GM04504 (cell line): ENCODE data around the gene AEN.

Experiments
- DNase-seq: peaks from one replicate; pipeline ENCODE4 v3.0.0-alpha.2; 2012; ENCODE audit warnings: low read depth

Gene AEN

DNA sequence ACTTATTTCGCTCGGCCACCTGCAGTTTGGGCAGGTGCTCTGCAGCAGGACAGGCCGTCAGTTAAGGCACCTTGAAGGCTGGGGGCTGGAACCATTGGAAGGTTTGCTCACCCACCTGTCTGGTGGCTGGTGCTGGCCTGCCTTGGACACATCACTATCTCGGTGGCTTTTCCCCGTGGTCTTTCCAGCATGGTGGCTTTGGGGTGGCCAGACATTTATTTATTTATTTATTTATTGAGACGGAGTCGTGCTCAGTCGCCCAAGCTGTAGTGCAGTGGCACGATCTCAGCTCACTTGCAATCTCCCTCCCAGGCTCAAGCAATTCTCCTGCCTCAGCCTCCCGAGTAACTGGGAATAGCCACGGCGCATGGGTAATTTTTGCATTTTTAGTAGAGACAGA, 29.4 kb downstream of the AEN start:
- DNase-seq, result no peak

DNA sequence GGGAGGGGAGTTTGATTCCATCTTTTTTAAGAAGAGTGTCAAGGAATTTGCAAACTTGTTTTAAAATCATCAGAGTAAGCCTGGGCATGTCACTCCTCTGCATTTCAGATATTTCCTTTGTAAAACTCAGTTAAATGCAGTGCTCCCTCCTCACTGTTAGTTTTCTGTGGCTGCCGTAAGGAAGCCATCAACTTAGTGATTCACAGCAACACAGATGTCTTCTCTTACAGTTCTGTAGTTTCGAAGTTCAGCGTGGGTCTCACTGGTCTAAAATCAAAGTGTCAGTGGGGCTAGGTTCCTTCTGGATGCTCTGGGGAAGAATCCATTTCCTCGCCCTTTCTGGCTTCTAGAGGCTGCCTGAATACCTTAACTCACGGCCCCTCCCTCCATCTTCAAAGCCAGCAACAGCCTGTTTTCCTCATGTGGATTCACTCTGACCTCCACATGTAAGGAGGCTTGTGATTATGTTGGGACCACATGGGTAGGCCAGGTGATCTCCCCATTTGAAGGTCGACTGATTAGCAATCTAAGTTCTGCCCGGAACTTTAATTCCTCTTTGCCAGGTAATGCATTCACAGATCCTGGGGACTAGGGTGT, 30.1 kb downstream of the AEN start:
- DNase-seq, result no peak

DNA sequence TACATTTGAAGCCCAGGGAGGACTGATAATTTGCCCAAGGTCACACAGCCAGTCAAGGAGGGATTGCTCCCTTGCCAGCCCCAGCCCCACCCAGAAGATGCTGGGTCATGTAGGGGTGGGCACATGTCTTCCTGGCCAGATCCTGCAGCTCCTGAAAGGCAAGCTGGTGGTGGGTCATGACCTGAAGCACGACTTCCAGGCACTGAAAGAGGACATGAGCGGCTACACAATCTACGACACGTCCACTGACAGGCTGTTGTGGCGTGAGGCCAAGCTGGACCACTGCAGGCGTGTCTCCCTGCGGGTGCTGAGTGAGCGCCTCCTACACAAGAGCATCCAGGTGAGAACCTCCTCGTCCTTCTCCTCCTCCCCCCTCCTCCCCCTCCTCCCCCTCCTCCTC, 30.8 kb downstream of the AEN start:
- no peak for DNase-seq

DNA sequence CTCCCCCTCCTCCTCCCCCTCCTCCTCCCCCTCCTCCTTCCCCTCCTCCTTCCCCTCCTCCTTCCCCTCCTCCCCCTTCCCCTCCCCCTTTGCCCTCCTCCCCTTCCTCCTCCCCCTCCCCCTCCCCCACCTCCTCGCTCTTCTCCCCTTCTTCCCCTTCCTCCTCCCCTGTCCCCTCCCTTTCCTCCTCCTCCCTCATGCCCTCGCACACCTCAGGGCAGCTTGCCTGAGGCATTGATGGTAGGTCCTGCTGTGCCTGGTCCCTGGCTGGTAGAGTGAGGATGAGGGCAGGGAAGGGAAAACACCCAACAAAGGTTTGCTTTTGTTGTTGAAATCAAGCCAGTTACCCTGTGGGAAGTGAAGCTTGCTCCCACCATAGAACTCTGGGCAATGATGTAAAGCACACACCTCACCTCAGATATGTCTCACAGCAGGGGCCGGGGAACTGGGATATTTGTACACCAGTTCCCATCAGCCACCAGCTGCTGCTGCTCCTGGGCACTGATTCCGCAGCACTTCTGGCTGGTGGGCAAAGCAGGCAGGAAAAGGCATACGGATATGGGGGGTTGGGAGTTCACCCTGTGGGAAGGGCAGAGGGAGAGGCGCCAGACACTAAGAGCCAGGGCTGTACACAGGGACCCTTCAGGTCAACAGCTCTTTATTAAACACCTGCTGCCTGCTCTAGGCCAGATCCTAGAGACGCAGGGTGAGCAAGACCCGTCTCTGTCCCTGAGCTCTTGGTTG, 31.5 kb downstream of the AEN start:
- DNase-seq, result no peak

DNA sequence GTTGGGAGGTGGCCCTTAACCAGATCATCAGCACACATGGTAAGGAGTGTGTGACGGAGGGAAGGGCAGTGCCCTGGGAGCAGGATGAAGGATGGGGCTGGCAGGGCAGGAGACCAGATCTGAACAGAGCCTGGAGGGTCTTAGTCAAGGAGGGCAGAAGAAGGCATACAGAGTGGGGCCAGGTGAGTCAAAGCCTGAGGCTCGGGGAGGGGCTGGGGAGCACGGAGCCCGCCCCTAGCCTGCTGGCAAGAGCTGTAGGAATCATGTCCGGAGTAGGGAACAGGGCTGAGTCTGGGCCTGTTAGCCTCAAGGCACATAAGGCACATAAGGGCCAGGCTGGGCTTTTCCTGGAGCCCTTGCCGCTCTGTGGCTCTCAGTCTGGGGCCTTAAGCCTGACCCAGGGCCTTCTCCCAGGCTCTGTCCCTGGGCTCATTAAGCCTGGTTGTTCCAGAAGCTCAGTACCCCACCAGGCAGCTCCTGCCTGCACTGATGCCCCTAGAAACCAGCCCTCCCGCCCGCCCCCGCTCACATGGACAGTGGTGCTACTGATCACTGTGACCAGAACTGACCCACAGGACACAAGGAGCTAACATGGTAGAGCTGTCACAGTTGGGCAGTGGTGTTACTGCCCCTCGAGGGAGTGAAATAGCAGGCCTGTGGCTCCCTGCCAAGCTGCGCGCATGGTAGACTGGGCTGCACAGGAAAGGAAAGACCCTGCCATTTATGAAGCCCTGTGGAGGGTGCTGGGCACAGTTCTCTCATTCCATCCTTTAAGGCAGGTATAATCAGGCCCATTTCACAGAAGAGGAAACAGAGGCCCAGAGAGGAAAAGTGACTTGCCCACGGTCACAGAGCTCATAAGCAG, 32.3 kb downstream of the AEN start:
- DNase-seq, result no peak

DNA sequence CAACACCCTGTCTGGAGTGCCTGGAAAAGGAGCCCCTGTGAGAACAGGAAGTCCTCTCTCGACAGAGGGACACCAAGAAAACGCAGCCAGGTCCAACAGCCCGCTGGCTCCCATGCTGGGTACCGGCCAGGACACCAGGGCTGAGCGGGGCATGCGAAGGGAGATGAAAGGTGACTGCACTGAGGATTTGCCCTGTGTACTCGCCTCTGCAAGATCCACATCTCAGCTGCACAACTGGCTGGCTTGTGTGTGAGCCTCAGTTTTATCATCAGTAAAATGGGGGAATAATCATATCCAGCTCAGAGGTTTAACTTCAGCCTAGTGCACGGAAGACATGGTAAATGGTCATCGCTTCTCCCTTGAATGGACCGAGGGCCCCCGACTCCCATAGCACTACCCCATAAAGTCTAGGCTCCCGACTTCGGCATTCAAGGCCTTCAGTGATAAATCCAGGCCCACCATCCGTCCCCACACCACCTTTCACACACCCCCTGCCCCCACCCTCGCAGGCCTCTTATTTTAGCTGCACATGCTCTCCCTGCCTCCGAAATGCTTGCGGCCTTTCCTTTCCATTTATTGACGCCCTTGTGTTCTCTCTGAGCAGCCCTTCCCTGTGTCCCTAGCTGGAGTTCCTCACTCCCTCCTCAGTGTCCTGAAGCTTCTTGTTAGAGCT, 33.4 kb downstream of the AEN start:
- no peak for DNase-seq

DNA sequence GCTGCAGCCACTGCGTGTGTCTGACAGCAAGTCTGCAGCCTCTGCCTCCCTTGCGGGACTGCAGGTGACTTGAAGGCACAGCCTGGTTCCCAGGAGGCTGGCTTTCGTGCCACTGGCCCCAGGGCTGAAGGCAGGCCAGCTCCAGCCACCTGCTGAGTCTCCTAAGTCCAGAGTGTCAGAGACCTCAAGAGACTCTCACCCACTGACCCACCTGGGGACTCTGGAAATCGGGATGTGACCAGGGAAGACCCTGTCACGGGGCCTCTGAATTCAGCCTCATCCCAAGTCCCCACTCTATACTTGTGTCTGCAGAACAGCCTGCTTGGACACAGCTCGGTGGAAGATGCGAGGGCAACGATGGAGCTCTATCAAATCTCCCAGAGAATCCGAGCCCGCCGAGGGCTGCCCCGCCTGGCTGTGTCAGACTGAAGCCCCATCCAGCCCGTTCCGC, 34.0 kb downstream of the AEN start:
- no peak for DNase-seq

DNA sequence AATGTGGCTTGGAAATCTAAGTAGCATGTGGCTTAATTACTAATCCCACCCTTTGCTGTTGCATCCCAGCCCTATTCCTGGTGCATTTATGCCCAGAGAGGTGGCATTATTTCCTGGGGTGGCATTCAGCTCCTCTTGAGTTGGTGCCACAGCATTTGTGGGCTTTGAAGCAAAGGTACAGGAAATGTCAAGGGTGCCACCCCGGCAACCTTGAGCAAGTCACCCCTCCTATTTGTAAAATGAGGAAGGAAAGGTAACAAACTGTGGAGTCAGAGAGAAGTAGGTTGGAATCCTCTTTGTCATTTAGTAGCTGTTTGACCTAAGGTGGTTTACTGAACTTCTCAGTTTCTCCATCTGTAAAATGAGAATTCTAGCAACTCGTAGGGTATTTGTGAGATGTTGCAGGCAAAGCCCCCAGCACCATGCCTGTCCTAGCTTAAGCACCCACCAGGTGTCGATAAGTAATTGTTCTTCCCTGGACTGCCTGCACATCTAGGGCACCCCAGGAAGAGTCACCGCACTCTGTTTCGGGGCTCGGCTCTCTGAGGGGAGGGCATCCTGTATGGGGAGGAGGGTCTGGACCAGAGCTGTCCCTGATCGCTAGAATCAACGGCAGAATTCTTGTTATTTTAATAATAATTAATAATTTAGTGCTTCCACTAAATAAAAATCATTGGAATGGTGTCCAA, 34.8 kb downstream of the AEN start:
- no peak for DNase-seq

DNA sequence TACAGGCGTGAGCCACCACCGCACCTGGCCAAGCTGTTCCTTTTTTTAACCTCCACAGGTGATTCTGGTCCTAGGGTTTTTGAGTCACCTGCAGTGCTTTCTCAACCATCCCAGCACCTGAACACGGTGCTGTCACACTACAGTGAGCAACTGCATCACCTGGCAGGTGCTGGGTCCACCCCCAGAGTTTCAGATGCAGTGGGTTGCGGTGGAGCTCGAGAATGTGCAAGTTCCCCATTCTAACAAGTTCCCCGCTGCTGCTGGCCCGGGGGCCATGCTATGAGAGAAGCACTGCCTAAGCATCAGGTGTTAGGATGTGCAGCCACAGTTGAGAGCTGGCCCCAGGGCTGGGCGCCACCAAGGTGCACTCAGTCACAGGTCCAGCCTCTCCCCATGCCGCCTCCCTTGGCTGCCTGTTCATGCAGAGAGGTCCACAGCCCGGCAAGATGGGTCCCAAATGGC, 35.7 kb downstream of the AEN start:
- no peak for DNase-seq

DNA sequence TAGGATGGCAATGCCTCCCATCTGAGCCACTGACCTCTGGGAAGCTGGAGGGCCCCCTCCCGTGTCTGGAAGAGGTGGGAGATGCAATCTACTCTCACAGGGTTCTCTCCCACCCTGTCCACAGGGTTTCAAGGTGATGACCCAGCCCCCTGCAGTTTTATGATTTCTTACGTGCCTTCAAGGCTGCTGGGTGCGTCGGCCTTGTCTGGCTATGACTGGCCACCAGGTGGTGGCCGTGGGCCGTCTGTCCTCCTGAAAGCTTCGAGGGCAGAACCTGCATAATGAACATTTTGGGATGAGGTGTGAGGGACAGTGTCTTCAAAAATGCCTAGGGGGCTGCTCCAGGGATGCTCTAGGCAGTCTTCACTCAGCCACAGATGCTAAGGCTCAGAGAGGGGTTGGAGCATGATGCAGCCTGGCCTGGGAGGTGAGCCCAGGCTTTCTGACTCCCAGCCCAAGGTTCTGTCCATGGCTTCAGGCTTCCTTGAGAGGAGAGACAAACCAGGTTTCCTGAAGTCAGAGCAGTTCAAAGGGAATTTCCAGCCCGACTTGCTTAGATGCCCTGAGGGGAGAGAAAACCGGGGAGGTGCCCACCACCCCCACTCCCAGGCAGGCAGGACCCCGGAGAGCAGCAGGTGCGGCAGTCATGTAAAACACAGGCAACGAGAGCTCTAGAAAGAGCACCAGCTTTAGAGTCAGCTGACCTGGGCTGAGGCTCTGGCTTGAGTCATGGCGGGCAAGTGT, 36.4 kb downstream of the AEN start:
- DNase-seq, result no peak

DNA sequence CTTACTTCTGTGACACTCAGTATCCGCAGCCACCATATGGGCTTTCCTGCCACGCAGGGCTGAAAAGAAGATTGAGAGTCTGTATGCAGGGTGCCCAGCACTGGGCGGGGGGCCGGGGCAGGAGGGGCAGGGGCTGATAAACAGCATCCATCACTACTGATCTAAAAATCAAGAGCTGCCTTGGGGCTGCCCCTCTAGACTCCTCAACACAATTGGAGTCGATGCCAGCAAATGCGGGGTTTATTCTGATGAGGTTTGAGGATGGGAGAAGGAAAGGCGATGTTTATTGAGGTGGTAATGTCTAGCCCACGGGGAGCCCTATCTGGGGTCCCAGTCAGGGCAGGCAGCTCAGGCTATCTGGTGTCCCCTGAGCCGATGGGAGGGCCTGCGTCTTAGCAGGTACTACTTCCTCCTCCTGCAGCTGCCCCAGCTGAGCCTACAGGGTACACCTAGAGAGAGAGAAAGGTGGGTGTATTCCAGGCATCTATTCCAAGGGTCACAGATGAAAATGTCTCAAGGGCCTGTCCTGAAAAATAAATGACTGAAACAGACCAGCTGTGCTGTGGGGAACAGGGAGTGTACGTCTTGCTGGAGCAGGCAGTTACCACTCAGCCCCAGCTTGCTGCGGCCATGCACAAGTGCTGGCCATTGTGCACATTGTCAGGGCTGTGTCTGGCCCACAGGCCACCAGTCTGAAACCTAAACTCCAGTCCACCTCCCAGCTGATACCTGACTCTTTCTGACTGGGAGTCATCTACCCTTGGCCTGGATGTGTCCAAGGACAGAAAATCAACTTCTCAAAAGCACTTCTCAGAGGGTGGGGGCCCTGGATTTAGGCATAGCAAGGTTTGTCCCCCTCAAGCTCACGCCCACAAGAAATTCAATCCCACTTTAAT, 37.2 kb downstream of the AEN start:
- DNase-seq, result no peak

DNA sequence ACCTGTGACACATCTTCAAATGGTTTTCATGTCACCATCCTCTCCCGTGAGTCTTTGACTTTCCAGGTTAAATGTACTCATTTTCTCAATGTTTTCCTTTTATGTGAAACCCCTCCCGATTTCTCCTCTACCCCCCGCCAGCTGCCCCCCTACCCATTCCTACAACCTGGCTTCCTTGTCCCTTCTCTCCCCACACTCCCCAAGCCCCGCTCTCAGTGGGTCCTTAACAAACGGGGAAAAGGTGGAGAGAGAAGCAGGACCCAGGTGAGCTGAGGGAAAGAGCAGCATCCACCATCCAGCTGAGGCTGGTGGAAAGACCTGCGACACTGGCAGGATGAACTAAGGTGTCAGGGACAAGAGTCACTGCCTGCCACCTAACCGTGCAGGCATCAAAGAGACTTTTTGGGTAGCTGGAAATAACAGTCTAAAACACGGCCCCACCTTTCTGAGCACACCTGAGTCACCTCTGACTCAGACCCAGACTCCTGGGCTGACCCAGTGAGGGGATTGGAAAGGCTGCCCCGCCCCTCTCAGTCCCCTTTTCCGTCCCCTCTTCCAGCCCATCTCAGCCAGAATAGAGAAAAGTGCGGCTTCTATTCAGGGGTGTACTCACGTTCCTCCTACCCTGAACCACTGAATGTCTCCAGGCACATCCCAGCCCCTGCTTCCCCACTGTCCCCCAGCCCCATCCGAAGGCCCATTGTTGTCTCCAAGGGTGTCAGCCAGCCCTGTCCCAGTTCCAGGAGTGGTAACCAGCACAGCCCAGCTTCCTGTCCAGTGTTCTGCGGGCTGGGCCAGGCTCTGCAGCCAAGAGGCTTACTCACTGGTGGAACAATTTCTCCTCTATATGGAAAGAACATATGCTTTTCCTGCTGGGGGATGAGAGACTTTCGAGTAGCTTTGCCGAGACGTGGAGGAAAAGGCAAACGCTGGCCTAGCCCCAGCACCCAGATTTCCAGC, 38.1 kb downstream of the AEN start:
- no peak for DNase-seq

DNA sequence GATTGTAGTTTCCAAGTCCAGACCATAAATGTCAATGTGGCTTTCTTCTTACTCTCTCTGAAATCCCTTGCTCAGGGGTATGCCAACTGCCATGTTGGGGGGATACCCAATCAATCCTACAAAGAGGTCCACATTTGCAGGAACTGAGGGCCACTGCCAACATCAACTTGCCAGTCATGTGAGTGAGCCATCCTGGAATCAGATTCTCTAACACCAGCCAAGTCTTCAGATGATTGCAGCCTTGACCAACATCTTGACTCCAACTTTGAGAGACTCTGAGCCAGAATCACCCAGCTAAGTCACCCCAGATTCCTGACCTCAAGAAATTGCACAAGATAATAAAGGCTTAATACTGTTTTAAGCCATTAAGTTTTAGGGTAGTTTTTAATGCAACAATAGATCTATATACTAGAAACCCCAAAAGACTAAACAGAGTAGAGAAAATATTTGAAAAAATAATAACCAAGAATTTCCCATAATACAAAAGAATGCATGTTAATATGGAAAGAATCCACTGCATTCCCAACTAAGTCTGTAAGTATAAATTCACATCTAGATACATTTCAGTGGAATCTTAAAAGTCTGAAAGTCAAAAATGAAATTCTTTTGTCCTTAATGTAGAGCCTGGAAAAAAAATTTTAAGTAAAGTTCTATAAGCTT, 40.0 kb downstream of the AEN start:
- DNase-seq, result no peak

DNA sequence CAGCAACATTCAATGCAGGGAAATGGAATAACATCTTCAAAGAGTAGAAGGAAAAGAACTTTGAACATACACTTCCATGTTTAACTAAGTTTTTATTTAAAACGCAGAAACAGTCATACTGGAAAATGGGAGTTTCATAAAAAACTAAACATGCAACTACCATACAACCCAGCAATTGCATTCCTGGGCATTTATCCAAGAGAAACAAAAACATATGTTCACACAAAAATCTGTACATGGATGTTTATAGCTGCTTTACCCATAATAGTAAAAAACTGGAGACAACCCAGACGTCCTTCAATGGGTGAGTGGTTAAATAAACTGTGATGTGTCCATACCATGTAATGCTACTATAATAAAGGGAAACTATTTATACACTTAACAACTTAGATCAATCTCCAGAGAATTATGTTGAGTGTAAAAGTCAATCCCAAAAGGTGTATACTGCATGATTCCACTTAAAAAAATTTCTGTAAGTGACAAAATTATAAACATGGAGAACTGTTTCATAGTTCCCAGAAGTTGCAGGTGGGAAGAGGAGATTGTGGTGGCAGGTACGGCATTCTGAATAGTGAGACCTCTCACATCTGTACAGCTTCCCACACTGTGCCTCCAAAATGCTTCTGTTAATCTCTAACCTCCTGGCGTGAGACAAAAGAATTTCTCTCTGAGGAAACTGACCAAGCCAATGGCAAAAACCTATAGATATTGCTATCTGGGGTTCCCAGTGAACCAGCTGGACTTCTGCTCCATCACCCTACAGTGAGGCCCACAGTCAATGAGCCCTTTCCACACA, 40.8 kb downstream of the AEN start:
- no peak for DNase-seq

DNA sequence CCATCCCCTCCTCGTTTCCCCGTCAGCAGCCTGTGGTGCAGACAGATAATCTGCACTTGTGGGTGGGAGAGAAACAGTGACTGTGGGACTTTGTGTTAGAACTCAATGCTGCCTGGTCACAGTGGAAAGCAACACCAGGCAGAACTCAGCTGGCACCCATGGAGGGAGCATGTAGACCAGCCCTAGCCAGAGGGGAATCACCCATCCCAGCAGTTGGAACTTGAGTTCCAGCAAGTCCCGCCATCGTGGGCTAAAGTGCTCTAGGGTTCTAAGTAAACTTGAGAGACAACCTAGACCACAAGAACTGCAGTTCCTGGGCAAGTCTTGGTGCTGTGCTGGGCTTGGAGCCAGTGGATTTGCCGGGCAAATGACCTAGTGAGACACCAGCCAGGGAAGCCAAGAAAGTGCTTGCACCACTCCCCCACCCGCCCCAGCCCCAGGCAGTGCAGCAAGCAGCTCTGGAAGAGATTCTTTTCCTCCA, 42.0 kb downstream of the AEN start:
- no peak for DNase-seq

DNA sequence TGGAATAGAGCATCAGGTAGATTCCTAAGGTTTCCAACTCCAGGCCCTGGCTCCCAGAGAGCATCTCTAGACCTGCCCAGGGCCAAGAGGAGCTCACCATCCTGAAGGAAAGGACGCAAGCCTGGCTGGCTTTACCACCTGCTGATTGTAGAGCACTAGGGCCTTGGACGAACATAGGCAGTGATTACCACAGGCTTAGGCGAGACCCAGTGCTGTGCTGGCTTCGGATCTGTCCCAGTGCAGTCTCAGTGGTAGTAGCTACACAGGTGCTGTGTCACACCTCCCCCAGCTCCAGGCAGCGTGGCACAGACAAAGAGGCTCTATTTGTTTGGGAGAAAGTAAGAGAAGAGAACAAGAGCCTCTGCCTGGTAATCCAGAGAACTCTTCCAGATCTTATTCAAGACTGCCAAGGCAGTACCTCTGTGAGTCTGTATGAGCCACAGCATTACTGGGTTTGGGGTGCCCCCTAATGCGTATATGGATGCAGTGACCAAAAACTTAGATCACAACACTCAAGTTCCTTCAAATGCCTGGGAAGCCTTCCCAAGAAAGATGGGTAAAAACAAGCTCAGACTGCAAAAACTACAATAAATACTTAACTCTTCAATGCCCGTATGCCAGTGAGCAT, 43.1 kb downstream of the AEN start:
- DNase-seq, result no peak

DNA sequence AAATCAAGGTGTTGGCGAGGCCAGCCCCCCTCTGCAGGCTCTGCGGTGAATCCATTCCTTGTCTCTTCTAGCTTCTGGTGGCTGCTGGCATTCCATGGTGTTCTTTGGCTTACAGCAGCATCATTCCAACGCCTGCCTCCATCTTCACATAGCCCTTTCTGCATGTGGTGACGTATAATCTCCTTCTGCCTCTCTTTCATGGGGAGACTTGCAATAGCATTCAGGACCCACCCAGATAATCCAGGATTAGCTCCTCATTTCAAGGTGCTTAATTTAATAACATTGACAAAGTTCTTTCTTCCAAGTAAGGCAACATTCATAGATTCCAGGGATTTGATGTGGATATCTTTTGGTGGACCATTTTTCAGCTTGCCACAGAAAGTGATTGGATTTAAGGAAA, 53.5 kb downstream of the AEN start:
- no peak for DNase-seq
